ENCODE results near the gene SAMMSON. TPM values are rescaled to one million over a fixed set of nuclear protein-coding genes. Genes with fewer than 3 reads are reported as not detected.

The SAMMSON gene
- total RNA-seq, 2 donors from 2014 or later = not detected

DNA sequence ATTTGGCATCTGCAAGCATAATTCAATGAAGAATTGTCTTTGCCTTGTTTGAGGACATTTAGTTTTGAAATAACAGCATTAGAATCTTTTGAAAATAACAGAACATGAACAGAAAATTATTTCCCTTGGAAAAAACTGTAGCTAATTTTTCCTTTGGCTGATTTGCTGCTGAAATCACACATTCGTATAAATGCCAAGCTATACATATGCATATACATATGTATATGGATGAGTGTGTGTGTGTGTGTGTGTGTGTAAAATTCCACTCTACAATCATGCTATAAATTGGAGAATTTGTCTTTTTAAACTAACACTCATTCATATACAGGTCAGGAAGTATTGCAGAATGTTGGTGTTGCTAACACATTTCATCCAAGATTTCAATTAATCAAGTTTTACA, 57.9 kb downstream of the SAMMSON start:
- TF ChIP-seq CTCF (IDR thresholded peaks at IDR 0.05) = no peak
- Histone ChIP-seq H3K27ac (no peak overlapping the region), H3K27me3 (no peaks in the 10 kb centered on the region), H3K9ac (ENCODE audit: low read depth in 2 of 2, low read length in 2 of 2) (no peak overlapping the region), H3K9me3 (no peaks in the 10 kb centered on the region), H3K36me3 (no peaks in the 10 kb centered on the region), H3K4me3 (no peak overlapping the region), H3K4me1 (no peaks in the 10 kb centered on the region)
- intact Hi-C loops (cut with DNase I) = no loop called here
- DNase-seq = no peak

DNA sequence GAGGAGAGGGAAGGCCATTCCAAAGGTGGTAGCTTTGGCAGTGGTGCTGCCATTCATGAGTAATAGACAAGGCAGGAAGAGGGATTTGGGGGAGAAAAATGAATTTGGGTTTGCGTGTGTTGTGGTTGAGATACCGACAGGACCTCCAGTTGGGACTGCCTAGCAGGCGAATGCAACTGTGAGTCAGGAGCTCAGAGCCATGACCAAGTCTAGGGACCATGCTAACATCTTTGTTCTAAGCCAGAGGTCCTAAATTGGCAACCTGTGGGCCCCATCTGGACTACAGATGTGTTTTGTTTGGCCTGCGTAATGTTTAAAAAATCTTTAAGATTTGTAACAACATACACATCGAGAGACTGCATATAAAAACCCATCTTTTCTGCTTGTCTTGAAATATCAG, 61.6 kb downstream of the SAMMSON start:
- Histone ChIP-seq H3K9ac (ENCODE audit: low read depth in 2 of 2, low read length in 2 of 2) (no peak overlapping the region), H3K4me1 (no peaks in the 10 kb centered on the region), H3K36me3 (no peaks in the 10 kb centered on the region), H3K9me3 (no peaks in the 10 kb centered on the region), H3K4me3 (no peak overlapping the region), H3K27me3 (no peaks in the 10 kb centered on the region), H3K27ac (no peak overlapping the region)
- no peak for DNase-seq
- no peak for TF ChIP-seq CTCF (IDR thresholded peaks at IDR 0.05)
- intact Hi-C loops (cut with DNase I) = loop anchor here (10.0 kb wide), 1 partner anchor 1594 kb away; no protein-coding TSS in a partner anchor

GRCh38 chr3:70064194-70064779, 64.8 kb downstream of the SAMMSON start:
- no peaks in the 10 kb centered on the region for H3K36me3 ChIP-seq
- H3K9me3 ChIP-seq = no peaks in the 10 kb centered on the region
- intact Hi-C loops (cut with DNase I) = loop anchor here (10.0 kb wide), 1 partner anchor 1591 kb away; no protein-coding TSS in a partner anchor
- H3K9ac ChIP-seq (ENCODE audit: low read depth in 2 of 2, low read length in 2 of 2) = no peak overlapping the region
- no peaks in the 10 kb centered on the region for H3K27me3 ChIP-seq
- peak; percentile 42 for TF ChIP-seq CTCF (IDR thresholded peaks at IDR 0.05)
- peak; percentile 20 for DNase-seq
- H3K27ac ChIP-seq = no peak overlapping the region
- H3K4me3 ChIP-seq = no peak overlapping the region
- no peaks in the 10 kb centered on the region for H3K4me1 ChIP-seq

DNA sequence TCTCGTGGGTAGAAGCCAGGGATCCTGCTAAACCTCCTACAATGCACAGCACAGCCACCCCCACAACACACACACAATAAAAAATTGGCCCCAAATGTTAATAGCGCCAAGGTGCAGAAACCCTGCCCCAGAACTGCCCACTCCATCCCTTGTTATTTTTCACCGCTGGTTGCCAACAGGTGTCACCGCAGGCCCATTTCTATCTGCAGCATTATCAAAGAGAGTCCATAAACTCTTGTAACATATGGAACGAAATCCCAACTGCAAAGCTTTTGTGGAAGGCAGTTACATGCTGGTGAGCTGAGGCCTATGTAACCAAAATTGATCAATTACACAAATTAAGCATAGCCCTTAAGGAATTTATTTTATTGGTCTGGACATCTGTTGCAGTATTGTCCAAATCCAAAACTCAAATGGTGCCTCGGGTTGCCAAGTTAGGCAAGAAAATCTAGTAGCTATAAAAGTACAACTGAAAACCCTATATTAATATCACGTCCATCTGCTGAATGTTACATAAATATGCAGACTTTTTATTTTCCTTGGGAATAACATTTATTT, 66.2 kb downstream of the SAMMSON start:
- Histone ChIP-seq H3K27me3 (no peaks in the 10 kb centered on the region), H3K9me3 (no peaks in the 10 kb centered on the region), H3K36me3 (no peaks in the 10 kb centered on the region), H3K27ac (no peak overlapping the region), H3K4me3 (no peak overlapping the region), H3K4me1 (no peaks in the 10 kb centered on the region), H3K9ac (ENCODE audit: low read depth in 2 of 2, low read length in 2 of 2) (no peak overlapping the region)
- intact Hi-C loops (cut with DNase I) = loop anchor here (10.0 kb wide), 1 partner anchor 1589 kb away; no protein-coding TSS in a partner anchor
- no peak for TF ChIP-seq CTCF (IDR thresholded peaks at IDR 0.05)
- no peak for DNase-seq

DNA sequence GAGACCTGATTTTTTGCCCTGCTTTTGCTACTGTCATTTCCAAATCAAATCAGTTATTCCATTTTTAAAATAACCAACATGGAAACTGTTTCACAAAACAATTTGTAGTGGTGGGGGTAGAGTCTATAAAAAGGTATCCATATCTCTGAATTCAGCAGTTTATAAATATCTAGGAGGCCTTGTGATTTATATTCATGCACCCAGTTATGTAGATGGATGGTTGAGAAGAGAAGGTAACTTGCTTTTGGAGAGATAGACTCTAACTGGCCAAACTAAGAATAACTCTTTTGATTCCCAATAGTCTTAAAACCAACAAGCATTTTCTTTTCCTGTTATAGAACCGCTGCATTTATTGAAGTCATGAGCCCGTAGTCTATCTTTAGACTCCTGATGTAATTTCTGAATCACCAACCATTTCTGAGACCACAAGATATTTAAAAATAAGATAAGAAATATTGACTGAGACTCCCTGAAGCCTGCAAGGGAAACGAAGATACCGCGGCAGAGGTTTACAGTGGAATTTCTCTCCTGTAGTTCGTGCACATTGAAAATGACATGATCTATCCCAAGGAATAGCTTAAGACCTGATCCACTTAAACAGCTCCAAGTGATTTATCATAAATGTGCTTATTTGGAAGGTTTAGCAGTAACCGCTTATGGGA, 68.5 kb downstream of the SAMMSON start:
- Histone ChIP-seq H3K4me1 (no peaks in the 10 kb centered on the region), H3K4me3 (no peak overlapping the region), H3K27ac (no peak overlapping the region), H3K9ac (ENCODE audit: low read depth in 2 of 2, low read length in 2 of 2) (no peak overlapping the region), H3K27me3 (no peaks in the 10 kb centered on the region), H3K36me3 (no peaks in the 10 kb centered on the region), H3K9me3 (no peaks in the 10 kb centered on the region)
- TF ChIP-seq CTCF (IDR thresholded peaks at IDR 0.05) = no peak
- intact Hi-C loops (cut with DNase I) = loop anchor here (10.0 kb wide), 1 partner anchor 1587 kb away; no protein-coding TSS in a partner anchor
- DNase-seq = no peak
